ENCODE data around the gene FAM210B. TPM values are rescaled to one million over a fixed set of nuclear protein-coding genes. Genes with fewer than 3 reads are reported as not detected.

Gene FAM210B
- total RNA-seq, 1 experiment from 2014 or later: 19.1 TPM

DNA sequence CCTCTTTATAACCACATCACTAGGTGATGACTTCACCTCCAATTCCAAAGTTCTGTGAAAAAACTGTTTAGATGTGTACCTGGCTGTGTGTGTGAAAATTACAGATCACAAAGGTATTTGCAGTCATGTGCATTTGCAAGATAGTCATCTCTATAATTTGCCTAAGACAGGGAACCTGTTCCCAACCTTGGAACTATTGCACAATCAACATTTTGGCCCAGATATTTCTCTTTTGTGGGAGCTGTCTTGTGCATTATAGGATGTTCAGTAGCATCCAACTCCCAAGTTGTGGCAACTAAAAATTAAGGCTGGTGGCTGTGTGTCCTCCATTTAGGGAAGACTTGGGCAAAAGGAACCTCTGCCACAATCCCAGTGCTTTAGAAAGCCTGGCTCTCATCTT, 34.0 kb upstream of the FAM210B start (continued):
- TF ChIP-seq, protein P1, sequence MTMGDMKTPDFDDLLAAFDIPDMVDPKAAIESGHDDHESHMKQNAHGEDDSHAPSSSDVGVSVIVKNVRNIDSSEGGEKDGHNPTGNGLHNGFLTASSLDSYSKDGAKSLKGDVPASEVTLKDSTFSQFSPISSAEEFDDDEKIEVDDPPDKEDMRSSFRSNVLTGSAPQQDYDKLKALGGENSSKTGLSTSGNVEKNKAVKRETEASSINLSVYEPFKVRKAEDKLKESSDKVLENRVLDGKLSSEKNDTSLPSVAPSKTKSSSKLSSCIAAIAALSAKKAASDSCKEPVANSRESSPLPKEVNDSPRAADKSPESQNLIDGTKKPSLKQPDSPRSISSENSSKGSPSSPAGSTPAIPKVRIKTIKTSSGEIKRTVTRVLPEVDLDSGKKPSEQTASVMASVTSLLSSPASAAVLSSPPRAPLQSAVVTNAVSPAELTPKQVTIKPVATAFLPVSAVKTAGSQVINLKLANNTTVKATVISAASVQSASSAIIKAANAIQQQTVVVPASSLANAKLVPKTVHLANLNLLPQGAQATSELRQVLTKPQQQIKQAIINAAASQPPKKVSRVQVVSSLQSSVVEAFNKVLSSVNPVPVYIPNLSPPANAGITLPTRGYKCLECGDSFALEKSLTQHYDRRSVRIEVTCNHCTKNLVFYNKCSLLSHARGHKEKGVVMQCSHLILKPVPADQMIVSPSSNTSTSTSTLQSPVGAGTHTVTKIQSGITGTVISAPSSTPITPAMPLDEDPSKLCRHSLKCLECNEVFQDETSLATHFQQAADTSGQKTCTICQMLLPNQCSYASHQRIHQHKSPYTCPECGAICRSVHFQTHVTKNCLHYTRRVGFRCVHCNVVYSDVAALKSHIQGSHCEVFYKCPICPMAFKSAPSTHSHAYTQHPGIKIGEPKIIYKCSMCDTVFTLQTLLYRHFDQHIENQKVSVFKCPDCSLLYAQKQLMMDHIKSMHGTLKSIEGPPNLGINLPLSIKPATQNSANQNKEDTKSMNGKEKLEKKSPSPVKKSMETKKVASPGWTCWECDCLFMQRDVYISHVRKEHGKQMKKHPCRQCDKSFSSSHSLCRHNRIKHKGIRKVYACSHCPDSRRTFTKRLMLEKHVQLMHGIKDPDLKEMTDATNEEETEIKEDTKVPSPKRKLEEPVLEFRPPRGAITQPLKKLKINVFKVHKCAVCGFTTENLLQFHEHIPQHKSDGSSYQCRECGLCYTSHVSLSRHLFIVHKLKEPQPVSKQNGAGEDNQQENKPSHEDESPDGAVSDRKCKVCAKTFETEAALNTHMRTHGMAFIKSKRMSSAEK (CRISPR knock-in tag; IDR thresholded peaks at IDR 0.05; ENCODE audit: borderline replicate concordance): no peak
- TF ChIP-seq, protein P2, sequence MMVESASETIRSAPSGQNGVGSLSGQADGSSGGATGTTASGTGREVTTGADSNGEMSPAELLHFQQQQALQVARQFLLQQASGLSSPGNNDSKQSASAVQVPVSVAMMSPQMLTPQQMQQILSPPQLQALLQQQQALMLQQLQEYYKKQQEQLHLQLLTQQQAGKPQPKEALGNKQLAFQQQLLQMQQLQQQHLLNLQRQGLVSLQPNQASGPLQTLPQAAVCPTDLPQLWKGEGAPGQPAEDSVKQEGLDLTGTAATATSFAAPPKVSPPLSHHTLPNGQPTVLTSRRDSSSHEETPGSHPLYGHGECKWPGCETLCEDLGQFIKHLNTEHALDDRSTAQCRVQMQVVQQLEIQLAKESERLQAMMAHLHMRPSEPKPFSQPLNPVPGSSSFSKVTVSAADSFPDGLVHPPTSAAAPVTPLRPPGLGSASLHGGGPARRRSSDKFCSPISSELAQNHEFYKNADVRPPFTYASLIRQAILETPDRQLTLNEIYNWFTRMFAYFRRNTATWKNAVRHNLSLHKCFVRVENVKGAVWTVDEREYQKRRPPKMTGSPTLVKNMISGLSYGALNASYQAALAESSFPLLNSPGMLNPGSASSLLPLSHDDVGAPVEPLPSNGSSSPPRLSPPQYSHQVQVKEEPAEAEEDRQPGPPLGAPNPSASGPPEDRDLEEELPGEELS (CRISPR knock-in tag; IDR thresholded peaks at IDR 0.05): no peak
- TF ChIP-seq TCF7 (CRISPR knock-in tag; IDR thresholded peaks at IDR 0.05; ENCODE audit: low read depth) (no peak), MXD4 (CRISPR knock-in tag; IDR thresholded peaks at IDR 0.05; ENCODE audit: borderline replicate concordance) (no peak), ZNF121 (CRISPR knock-in tag; IDR thresholded peaks at IDR 0.05) (no peak), GRHL2 (CRISPR knock-in tag; IDR thresholded peaks at IDR 0.05; ENCODE audit: insufficient replicate concordance, severe bottlenecking) (no peak)
- TF ChIP-seq, protein P3, sequence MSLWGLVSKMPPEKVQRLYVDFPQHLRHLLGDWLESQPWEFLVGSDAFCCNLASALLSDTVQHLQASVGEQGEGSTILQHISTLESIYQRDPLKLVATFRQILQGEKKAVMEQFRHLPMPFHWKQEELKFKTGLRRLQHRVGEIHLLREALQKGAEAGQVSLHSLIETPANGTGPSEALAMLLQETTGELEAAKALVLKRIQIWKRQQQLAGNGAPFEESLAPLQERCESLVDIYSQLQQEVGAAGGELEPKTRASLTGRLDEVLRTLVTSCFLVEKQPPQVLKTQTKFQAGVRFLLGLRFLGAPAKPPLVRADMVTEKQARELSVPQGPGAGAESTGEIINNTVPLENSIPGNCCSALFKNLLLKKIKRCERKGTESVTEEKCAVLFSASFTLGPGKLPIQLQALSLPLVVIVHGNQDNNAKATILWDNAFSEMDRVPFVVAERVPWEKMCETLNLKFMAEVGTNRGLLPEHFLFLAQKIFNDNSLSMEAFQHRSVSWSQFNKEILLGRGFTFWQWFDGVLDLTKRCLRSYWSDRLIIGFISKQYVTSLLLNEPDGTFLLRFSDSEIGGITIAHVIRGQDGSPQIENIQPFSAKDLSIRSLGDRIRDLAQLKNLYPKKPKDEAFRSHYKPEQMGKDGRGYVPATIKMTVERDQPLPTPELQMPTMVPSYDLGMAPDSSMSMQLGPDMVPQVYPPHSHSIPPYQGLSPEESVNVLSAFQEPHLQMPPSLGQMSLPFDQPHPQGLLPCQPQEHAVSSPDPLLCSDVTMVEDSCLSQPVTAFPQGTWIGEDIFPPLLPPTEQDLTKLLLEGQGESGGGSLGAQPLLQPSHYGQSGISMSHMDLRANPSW (CRISPR knock-in tag; conservative IDR thresholded peaks at IDR 0.05; ENCODE audit: low read depth): no peak

DNA sequence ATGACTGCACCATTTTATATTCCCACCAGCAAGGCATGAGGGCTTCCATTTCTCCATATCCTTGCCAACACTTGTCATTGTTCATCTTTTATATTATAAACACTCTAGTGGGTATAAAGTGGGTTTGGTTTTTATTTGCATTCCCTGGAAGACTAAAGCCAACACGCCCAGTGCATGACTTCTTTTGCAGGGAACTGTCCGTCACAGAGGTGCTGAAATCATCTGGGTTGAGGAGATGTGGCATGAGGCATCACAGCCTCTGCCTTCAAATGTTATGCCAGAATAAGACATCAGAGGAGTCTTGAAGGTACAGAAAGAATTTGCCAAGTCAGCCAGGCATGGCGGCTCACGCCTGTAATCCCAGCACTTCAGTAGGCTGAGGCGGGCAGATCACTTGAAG, 29.9 kb upstream of the FAM210B start:
- peaks cover 91% of the 10 kb centered on the region for H3K9me3 Mint-ChIP-seq
- no peak overlapping the region for H3K4me3 Mint-ChIP-seq
- POLR2A ChIA-PET: no interaction called here
- DNase-seq (ENCODE audit: low spot score) (no peak), ATAC-seq (no peak)
- no peaks in the 10 kb centered on the region for H3K4me1 Mint-ChIP-seq
- H3K27me3 Mint-ChIP-seq (ENCODE audit: low read depth): peaks cover 11% of the 10 kb centered on the region; the same call in 1 of the 2 replicates
- peaks cover 78% of the 10 kb centered on the region for H3K36me3 Mint-ChIP-seq
- CTCF ChIA-PET: no interaction called here
- H3K27ac Mint-ChIP-seq: no peak overlapping the region
- TF ChIP-seq ESRRA (CRISPR knock-in tag; IDR thresholded peaks at IDR 0.05; ENCODE audit: borderline replicate concordance) (no peak), FOXJ3 (CRISPR knock-in tag; IDR thresholded peaks at IDR 0.05; ENCODE audit: borderline replicate concordance) (no peak), ZNF416 (CRISPR knock-in tag; IDR thresholded peaks at IDR 0.05) (no peak), FOXK1 (CRISPR knock-in tag; IDR thresholded peaks at IDR 0.05) (no peak), OVOL2 (CRISPR knock-in tag; IDR thresholded peaks at IDR 0.05; ENCODE audit: borderline replicate concordance) (no peak), MYBL2 (CRISPR knock-in tag; IDR thresholded peaks at IDR 0.05) (no peak), TCF7 (CRISPR knock-in tag; IDR thresholded peaks at IDR 0.05; ENCODE audit: low read depth) (no peak), SMAD4 (CRISPR knock-in tag; IDR thresholded peaks at IDR 0.05) (no peak), ZNF232 (CRISPR knock-in tag; IDR thresholded peaks at IDR 0.05) (no peak)
- TF ChIP-seq, protein P1 (CRISPR knock-in tag; IDR thresholded peaks at IDR 0.05; ENCODE audit: borderline replicate concordance): no peak
- TF ChIP-seq, protein P4, sequence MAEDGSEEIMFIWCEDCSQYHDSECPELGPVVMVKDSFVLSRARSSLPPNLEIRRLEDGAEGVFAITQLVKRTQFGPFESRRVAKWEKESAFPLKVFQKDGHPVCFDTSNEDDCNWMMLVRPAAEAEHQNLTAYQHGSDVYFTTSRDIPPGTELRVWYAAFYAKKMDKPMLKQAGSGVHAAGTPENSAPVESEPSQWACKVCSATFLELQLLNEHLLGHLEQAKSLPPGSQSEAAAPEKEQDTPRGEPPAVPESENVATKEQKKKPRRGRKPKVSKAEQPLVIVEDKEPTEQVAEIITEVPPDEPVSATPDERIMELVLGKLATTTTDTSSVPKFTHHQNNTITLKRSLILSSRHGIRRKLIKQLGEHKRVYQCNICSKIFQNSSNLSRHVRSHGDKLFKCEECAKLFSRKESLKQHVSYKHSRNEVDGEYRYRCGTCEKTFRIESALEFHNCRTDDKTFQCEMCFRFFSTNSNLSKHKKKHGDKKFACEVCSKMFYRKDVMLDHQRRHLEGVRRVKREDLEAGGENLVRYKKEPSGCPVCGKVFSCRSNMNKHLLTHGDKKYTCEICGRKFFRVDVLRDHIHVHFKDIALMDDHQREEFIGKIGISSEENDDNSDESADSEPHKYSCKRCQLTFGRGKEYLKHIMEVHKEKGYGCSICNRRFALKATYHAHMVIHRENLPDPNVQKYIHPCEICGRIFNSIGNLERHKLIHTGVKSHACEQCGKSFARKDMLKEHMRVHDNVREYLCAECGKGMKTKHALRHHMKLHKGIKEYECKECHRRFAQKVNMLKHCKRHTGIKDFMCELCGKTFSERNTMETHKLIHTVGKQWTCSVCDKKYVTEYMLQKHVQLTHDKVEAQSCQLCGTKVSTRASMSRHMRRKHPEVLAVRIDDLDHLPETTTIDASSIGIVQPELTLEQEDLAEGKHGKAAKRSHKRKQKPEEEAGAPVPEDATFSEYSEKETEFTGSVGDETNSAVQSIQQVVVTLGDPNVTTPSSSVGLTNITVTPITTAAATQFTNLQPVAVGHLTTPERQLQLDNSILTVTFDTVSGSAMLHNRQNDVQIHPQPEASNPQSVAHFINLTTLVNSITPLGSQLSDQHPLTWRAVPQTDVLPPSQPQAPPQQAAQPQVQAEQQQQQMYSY (CRISPR knock-in tag; IDR thresholded peaks at IDR 0.05): no peak
- TF ChIP-seq, protein P5, sequence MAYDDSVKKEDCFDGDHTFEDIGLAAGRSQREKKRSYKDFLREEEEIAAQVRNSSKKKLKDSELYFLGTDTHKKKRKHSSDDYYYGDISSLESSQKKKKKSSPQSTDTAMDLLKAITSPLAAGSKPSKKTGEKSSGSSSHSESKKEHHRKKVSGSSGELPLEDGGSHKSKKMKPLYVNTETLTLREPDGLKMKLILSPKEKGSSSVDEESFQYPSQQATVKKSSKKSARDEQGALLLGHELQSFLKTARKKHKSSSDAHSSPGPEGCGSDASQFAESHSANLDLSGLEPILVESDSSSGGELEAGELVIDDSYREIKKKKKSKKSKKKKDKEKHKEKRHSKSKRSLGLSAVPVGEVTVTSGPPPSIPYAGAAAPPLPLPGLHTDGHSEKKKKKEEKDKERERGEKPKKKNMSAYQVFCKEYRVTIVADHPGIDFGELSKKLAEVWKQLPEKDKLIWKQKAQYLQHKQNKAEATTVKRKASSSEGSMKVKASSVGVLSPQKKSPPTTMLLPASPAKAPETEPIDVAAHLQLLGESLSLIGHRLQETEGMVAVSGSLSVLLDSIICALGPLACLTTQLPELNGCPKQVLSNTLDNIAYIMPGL (CRISPR knock-in tag; IDR thresholded peaks at IDR 0.05): no peak
